ENCODE measurements around the gene PHF2.

GRCh38 chr9:93653760-93654159 is 77.4 kb downstream of the PHF2 start:
- TF ChIP-seq CTCF (IDR thresholded peaks at IDR 0.05) (no peak), POLR2A (IDR thresholded peaks at IDR 0.05) (no peak), POLR2AphosphoS5 (IDR thresholded peaks at IDR 0.05) (no peak)
